Subcutaneous adipose tissue (tissue), 4 donors: ENCODE data around the gene ESPN. TPM values are rescaled to one million over a fixed set of nuclear protein-coding genes. Genes with fewer than 3 reads are reported as not detected.

Experiments used
- CTCF ChIP-seq: fragments of 450-650 bp; IDR thresholded peaks from one replicate; pipeline ENCODE4 v1.5.1; 2016; ENCODE audit warnings: low read depth, mild to moderate bottlenecking, control low read depth, antibody characterized with exemption, moderate library complexity
- total RNA-seq, 4 donors: library from RNA; depleted of rRNA; stranded (reverse); fragments of >200 nt; gene quantifications; one replicate each; pipeline ENCODE4 v1.1.0, GENCODE V29; 2016

ESPN gene
- total RNA-seq, 4 donors from 2014 or later: 0.22 to 1.4 TPM; not detected in 2

GRCh38 chr1:6463120-6463412, 38.5 kb downstream of the ESPN start:
- TF ChIP-seq CTCF: no peak

GRCh38 chr1:6464514-6464836, 39.9 kb downstream of the ESPN start:
- TF ChIP-seq CTCF: no peak

- TF ChIP-seq CTCF: no peak
These were observed 40.3 kb downstream of the ESPN start for GRCh38 chr1:6464915-6465314.

- TF ChIP-seq CTCF: no peak
These were observed 41.0 kb downstream of the ESPN start for GRCh38 chr1:6465461-6466005.

- TF ChIP-seq CTCF: no peak
These were observed 41.4 kb downstream of the ESPN start, which contains the start of gene TNFRSF25 for GRCh38 chr1:6466023-6466422. Gene TNFRSF25 (minus strand): TSS chr1:6466173. CDS start chr1:6466107, 66 bp downstream.

- TF ChIP-seq CTCF: no peak
These were observed 42.2 kb downstream of the ESPN start for GRCh38 chr1:6466751-6467150.

GRCh38 chr1:6467224-6467623, 42.6 kb downstream of the ESPN start:
- no peak for TF ChIP-seq CTCF
